AG09309 (cell line): Measurements from ENCODE around the gene ZNF433.

Source experiments
- DNase-seq: peaks from one replicate; pipeline ENCODE4 v3.0.0-alpha.2; 2010; ENCODE audit warnings: low read depth
- H3K4me3 ChIP-seq: 2 replicates; pipeline ENCODE4 v1.5.1; 2011; ENCODE audit warnings: mild to moderate bottlenecking, low read depth, low read length, moderate library complexity; ENCODE audit not compliant: control insufficient read depth
- TF ChIP-seq, protein P1 (sequence below): IDR thresholded peaks from 2 replicates; pipeline ENCODE4 v1.5.1; 2011; ENCODE audit warnings: mild to moderate bottlenecking, low read depth, low read length, inconsistent platforms; ENCODE audit not compliant: insufficient read depth, control insufficient read depth; ENCODE audit errors: missing control alignments

ZNF433 gene

DNA sequence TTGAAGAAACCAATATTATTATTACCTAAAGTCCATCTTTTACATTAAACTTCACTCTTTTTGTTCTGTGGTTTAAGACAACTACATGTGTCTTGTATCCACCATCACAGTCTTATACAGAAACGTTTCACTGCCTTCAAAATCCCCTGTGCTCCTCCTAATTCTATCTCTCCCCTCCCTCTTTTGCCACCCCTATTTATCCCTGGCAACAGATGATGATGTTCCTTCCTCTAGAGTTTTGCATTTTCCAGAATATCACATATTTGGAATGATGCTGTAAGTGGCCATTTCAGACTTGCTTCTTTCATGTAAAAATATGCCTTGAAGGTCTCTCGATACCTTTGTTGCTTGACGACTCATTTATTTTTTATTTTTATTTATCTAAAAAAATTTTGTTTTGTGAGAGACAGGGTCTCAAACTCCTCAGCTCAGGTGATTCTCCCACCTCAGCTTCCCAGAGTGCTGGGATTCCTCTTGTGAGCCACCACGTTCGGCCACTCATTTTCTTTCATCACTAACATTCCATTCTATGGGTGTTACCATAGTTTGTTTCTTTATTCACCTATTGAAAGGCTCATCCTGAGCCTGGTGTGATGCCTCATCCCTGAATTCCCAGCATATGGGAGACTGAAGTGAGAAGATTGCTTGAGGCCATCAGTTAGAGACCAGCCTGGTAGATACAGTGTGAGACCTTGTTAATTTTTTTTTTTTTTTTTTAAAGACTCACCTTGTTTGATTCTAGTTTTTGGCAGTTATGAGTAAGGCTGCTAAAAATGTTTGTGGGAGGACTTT lies 62.3 kb downstream of the ZNF433 start:
- TF ChIP-seq, protein P1, sequence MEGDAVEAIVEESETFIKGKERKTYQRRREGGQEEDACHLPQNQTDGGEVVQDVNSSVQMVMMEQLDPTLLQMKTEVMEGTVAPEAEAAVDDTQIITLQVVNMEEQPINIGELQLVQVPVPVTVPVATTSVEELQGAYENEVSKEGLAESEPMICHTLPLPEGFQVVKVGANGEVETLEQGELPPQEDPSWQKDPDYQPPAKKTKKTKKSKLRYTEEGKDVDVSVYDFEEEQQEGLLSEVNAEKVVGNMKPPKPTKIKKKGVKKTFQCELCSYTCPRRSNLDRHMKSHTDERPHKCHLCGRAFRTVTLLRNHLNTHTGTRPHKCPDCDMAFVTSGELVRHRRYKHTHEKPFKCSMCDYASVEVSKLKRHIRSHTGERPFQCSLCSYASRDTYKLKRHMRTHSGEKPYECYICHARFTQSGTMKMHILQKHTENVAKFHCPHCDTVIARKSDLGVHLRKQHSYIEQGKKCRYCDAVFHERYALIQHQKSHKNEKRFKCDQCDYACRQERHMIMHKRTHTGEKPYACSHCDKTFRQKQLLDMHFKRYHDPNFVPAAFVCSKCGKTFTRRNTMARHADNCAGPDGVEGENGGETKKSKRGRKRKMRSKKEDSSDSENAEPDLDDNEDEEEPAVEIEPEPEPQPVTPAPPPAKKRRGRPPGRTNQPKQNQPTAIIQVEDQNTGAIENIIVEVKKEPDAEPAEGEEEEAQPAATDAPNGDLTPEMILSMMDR: no peak
- no peak overlapping the region for H3K4me3 ChIP-seq
- no peak for DNase-seq

DNA sequence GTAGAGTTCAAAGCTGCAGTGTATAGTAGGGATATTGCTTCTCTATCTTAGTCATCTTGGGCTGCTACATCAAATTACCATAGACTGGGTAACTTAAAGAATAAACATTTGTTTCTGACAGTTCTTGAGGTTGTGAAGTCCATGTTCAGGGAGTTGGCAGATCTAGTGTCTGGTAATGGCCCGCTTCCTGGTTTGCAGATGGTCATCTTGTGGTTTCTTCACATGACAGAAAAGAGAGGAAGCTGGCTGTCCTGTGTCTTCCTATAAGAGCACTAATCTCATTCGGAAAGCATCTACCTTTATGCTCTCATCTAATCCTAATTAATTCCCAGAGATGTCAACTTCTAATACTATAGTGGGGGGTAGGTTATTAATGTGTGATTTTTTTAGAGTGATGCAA lies 64.4 kb downstream of the ZNF433 start:
- TF ChIP-seq, protein P1: no peak
- DNase-seq: no peak
- H3K4me3 ChIP-seq: no peak overlapping the region

DNA sequence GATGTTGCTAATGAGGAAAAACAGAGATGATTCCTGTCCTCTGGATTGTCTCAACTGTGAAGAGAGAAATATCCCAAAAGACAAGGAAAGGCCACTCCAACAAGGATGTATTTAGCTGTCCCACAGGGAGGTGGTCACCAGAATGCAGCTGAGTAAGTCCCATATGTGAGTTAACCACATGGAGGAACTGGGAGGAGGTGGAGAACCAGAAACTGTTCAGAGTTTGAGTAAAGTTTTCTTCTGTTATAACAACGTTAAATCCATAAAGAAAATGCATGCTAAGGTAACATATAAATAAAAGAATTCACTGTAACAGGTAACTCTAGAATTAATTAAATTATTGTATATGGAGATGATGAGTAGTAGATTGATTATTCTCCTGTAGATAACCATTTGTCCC lies 65.3 kb downstream of the ZNF433 start:
- DNase-seq: no peak
- no peak overlapping the region for H3K4me3 ChIP-seq
- TF ChIP-seq, protein P1: no peak

DNA sequence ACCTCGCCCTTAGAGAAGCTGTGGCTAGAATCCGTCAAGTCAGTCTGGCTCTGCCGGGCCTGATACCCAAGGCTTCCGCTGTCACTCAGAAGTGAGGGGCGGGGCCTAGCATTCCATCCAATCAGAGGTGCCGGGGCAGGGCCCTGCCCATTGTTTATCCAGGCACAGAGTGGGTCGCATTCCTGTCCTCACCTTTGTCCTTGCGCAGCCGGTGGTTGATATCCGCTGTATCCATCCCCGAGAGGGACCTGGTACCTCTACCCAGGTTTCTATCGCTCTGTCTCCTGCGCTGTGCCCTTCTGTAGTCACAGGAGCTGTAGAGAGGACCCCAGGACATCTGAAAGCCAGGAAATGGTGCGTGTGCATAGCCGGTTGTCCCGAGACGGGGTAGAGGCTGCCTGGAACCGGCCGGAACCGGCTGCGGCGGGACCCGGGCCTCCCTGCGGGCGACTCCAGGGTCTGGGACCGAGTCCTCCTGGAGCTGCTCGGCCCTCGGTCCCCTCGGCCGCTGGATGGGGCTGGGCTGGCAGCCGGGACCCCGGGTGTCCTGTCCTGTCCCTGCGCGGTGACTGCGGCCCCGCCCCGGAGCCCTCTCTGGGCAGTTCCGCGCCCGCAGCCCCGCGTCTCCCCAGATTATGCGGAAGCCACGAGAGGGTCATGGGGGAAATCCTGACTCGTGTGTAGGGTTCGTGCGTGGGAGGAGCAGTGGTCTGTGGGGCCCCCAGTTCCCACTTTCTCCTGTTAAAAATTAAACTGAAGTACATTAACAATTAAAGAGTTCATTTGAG lies 70.4 kb downstream of the ZNF433 start, which contains the start of gene ZNF763:
Gene ZNF763 (plus strand): TSS at position 183 of the 788 bp plus-strand sequence. CDS start 169 bp downstream, at position 352.
- TF ChIP-seq, protein P1: no peak
- H3K4me3 ChIP-seq: peak within 1 kb of the TSS; percentile 70
- DNase-seq: no peak
